HFF-Myc (cell line): ENCODE measurements around the gene CPTP.

Experiments
- DNase-seq: peaks from one replicate; pipeline ENCODE4 v3.0.0-alpha.2; 2011; ENCODE audit warnings: low read depth; ENCODE audit errors: extremely low read depth
- H3K4me3 ChIP-seq: replicated peaks from 2 replicates; pipeline ENCODE4 v1.5.1; 2011; ENCODE audit warnings: low read depth, mild to moderate bottlenecking, control low read depth, low read length
- TF ChIP-seq, protein P1 (sequence below): IDR thresholded peaks from 2 replicates; pipeline ENCODE4 v1.5.1; 2012; ENCODE audit warnings: mild to moderate bottlenecking, low read depth, low read length, control low read depth; ENCODE audit errors: missing control alignments

CPTP gene

DNA sequence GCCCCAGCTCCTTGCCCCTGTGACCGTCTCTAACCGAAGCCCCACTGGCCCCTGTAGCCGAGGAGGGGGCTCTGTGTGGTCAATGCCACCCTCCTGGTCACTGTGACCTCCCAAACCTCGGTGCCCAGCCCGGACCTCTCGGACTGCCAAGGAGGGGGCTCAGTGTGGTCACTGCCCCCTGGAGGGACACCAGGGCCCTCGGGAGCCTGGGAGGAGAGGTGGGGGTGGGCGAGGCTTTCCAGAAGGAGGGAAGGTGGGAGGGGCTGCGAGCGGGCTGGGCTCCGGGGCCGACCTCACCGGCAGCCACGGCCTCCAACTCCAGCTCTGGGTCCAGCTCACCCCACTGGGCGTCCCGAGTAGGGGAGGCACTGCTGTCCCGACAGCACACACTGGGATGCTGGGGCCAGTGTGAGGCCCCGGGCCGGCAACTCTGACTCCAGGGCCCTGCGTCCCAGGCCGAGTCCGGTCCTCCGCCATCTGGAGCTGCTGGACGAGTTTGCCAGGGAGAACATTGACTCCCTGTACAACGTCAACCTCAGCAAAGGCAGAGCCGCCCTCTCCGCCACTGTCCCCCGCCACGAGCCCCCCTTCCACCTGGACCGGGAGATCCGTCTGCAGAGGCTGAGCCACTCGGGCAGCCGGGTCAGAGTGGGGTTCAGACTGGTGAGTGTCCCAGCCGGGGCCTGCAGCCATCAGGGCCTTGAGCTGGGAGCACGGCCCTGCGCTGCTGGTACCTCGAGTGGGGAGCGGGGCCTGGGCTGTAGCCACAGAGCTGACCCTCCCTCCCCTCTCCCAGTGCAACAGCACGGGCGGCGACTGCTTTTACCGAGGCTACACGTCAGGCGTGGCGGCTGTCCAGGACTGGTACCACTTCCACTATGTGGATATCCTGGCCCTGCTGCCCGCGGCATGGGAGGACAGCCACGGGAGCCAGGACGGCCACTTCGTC, 38.0 kb upstream of the CPTP start:
- TF ChIP-seq, protein P1, sequence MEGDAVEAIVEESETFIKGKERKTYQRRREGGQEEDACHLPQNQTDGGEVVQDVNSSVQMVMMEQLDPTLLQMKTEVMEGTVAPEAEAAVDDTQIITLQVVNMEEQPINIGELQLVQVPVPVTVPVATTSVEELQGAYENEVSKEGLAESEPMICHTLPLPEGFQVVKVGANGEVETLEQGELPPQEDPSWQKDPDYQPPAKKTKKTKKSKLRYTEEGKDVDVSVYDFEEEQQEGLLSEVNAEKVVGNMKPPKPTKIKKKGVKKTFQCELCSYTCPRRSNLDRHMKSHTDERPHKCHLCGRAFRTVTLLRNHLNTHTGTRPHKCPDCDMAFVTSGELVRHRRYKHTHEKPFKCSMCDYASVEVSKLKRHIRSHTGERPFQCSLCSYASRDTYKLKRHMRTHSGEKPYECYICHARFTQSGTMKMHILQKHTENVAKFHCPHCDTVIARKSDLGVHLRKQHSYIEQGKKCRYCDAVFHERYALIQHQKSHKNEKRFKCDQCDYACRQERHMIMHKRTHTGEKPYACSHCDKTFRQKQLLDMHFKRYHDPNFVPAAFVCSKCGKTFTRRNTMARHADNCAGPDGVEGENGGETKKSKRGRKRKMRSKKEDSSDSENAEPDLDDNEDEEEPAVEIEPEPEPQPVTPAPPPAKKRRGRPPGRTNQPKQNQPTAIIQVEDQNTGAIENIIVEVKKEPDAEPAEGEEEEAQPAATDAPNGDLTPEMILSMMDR = no peak
- H3K4me3 ChIP-seq = no peak overlapping the region
- DNase-seq = no peak

DNA sequence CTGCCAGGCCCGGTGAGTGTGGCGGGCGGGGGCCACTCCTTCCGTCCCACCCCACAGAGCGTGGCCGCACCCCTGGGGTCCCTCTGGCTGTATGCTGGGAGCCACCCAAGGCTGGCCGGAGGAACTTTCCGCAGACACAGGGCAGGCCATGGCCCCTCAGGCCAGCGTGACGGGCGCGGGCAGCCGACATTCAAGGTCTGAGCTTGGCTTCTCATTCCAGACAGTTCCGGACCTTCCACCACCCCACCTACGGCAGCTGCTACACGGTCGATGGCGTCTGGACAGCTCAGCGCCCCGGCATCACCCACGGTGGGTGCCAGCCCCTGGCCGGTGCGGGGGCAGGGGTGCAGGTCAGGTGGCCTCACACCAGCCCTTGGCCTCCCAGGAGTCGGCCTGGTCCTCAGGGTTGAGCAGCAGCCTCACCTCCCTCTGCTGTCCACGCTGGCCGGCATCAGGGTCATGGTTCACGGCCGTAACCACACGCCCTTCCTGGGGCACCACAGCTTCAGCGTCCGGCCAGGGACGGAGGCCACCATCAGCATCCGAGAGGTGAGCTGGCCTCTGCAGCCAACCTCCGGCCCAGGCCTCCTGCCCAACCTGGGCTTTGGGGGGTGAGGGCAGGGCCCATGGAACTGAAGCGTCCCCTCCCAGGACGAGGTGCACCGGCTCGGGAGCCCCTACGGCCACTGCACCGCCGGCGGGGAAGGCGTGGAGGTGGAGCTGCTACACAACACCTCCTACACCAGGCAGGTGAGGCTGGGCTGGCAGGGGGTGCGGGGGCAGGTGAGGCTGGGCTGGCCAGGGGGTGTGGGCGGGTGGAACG, 37.1 kb upstream of the CPTP start:
- DNase-seq = no peak
- H3K4me3 ChIP-seq = no peak overlapping the region
- TF ChIP-seq, protein P1 = no peak

DNA sequence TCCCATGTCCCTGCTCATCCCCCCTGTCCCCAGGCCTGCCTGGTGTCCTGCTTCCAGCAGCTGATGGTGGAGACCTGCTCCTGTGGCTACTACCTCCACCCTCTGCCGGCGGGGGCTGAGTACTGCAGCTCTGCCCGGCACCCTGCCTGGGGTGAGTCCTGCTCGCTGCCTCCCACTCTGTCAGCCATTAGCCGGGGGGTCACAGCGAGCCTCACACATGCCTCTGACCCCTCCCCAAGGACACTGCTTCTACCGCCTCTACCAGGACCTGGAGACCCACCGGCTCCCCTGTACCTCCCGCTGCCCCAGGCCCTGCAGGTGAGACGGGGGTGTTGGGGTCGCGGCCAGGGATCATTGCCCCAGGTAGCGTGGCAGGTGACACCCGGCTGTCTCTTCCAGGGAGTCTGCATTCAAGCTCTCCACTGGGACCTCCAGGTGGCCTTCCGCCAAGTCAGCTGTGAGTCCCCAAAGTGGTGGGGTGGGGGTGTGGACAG, 34.3 kb upstream of the CPTP start:
- H3K4me3 ChIP-seq = no peak overlapping the region
- TF ChIP-seq, protein P1 = peak; percentile 40
- DNase-seq = no peak

DNA sequence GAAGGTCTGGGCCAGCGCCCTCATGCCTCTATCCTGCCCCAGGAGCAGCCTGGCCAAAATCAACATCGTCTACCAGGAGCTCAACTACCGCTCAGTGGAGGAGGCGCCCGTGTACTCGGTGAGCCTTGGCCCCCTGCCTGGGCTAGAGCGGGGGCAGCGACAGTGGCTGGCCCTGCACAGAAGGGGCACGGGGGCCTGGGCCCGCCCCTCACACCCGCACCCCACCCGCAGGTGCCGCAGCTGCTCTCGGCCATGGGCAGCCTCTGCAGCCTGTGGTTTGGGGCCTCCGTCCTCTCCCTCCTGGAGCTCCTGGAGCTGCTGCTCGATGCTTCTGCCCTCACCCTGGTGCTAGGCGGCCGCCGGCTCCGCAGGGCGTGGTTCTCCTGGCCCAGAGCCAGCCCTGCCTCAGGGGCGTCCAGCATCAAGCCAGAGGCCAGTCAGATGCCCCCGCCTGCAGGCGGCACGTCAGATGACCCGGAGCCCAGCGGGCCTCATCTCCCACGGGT, 33.5 kb upstream of the CPTP start:
- H3K4me3 ChIP-seq = no peak overlapping the region
- no peak for DNase-seq
- TF ChIP-seq, protein P1 = no peak

DNA sequence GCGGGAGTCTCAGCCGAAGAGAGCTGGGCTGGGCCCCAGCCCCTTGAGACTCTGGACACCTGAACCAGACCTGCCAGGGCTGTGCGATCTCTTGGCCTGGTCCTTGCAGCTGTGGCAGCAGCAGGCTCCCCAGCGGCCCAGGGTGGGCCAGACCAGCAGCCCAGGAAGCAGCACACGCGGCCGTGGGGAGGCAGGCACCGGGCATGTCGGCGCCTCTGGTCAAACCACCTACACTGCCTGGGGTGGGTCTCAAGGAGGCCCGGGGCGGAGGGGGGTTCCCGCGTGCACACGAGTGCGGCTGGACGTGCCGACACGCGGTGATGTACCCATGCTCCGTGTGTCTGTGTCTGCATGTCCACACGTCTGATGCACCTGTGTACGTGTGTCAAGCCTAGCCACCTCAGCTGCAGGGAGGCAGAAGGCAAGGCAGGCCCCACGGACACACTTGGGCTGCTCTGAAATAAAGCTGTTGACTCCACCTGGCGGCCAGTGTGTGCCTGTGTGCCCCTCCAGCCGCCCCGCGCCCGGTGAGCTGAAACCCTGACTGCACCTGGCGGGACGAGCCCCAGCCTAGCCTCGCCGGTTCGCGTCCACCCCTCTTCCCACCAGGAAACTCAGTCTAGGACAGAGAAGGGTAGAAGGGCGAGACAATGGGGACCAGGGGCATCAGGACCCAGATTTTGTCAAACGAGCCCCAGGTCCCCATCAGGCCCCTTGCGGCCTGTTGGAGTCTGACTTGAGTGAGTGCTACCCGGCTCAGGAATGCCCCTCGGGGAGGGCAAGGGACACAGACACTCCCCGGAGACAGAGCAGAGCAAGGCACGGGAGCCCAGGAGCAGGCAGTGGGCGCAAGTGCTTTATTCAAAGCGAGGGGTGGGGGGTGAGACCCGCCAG, 32.8 kb upstream of the CPTP start:
- no peak overlapping the region for H3K4me3 ChIP-seq
- TF ChIP-seq, protein P1 = peak; percentile 54

DNA sequence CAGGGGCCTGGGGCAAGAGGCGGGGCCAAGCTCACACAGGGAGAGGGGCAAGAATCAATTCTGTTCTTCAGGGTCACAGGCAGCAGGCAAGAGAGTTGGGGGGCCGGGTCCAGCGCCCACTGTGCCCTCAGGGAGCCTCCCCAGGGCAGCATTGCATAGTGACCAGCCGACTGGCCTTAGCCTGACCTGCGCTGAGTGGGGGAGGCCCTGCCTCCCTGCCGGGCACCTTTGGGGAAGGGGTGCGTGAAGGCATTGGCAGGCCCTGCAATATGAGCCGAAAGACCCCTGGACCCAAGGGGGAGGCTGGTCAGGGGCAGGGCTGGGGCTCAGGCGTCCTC, 32.2 kb upstream of the CPTP start:
- TF ChIP-seq, protein P1 = no peak
- no peak overlapping the region for H3K4me3 ChIP-seq
- DNase-seq = no peak

More for the DNA sequence above, 32.8 kb upstream of the CPTP start:
- DNase-seq = no peak
